Measurements from ENCODE around the gene FBXL4. TPM values are rescaled to one million over a fixed set of nuclear protein-coding genes. Genes with fewer than 3 reads are reported as not detected.

The FBXL4 gene
- polyA plus RNA-seq, 1 experiment: 10.5 TPM

- Histone ChIP-seq H3K36me3 (ENCODE audit: control insufficient read depth, insufficient read depth, low read length) (no peaks in the 10 kb centered on the region), H3K27me3 (ENCODE audit: control insufficient read depth, insufficient read depth, low read length) (peaks cover 2% of the 10 kb centered on the region; the same call in 1 of the 2 replicates), H3K4me3 (ENCODE audit: low read depth, low read length) (no peak overlapping the region)
- no peak for DNase-seq (ENCODE audit: low read depth)
- POLR2A ChIA-PET: no interaction called here
- CTCF ChIA-PET: no interaction called here
- TF ChIP-seq CTCF (IDR thresholded peaks at IDR 0.05; ENCODE audit: insufficient read depth, low read depth, low read length): no peak
Measured at GRCh38 chr6:98975421-98975820, 27.7 kb upstream of the FBXL4 start.

DNA sequence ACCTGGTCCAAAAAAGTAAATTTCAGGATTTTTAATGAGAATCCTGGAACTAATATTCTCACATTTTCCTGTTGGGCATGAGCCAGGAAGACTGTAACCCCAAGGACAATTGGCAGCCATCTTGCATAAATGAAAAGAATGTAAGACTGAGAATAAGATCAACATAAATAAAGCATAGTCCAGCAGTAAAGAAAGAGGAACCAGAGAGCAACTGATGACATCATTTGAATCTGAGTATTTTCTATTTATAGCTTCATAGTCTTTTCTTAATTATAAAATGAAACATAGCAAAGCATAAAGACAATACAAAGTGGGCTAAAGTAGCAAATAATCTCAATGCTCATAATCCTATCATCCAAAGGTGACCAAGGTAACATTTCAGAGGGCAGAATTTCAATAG, 26.6 kb upstream of the FBXL4 start:
- Histone ChIP-seq H3K27me3 (ENCODE audit: control insufficient read depth, insufficient read depth, low read length) (0 out of 2 replicates have a peak, but pooled peaks cover 2% of the 10 kb centered on the region), H3K36me3 (ENCODE audit: control insufficient read depth, insufficient read depth, low read length) (no peaks in the 10 kb centered on the region), H3K4me3 (ENCODE audit: low read depth, low read length) (no peak overlapping the region)
- no peak for TF ChIP-seq CTCF (IDR thresholded peaks at IDR 0.05; ENCODE audit: insufficient read depth, low read depth, low read length)
- no peak for DNase-seq (ENCODE audit: low read depth)
- ChIA-PET POLR2A (no interaction called here), CTCF (no interaction called here)

GRCh38 chr6:98973571-98973970, 25.8 kb upstream of the FBXL4 start:
- ChIA-PET CTCF (no interaction called here), POLR2A (no interaction called here)
- Histone ChIP-seq H3K27me3 (ENCODE audit: control insufficient read depth, insufficient read depth, low read length) (0 out of 2 replicates have a peak, but pooled peaks cover 2% of the 10 kb centered on the region), H3K36me3 (ENCODE audit: control insufficient read depth, insufficient read depth, low read length) (no peaks in the 10 kb centered on the region), H3K4me3 (ENCODE audit: low read depth, low read length) (no peak overlapping the region)
- no peak for TF ChIP-seq CTCF (IDR thresholded peaks at IDR 0.05; ENCODE audit: insufficient read depth, low read depth, low read length)
- DNase-seq (ENCODE audit: low read depth): no peak

DNA sequence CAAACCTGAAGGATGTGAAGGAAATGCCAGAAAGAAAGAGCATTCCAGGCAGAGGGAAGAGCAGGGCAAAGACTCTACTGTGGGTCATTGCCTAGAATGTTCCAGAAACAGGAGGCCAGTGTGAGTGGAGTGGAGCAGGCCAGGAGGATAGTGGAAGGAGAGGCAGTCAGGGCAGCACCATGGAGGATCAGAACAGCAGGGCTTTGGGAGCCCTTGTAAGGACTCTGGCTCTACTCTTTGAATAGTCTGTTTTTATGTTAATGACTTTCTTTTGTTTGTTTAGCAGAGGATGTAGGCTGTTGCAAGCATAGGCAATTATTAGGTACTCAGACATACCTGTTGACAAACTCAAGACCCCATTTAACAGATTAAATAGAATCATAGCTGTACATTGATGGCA, 23.6 kb upstream of the FBXL4 start:
- no peak overlapping the region for H3K4me3 ChIP-seq (ENCODE audit: low read depth, low read length)
- CTCF ChIA-PET: no interaction called here
- TF ChIP-seq CTCF (IDR thresholded peaks at IDR 0.05; ENCODE audit: insufficient read depth, low read depth, low read length): no peak
- POLR2A ChIA-PET: no interaction called here
- DNase-seq (ENCODE audit: low read depth): no peak
- H3K27me3 ChIP-seq (ENCODE audit: control insufficient read depth, insufficient read depth, low read length): 0 out of 2 replicates have a peak, but pooled peaks cover 2% of the 10 kb centered on the region
- no peaks in the 10 kb centered on the region for H3K36me3 ChIP-seq (ENCODE audit: control insufficient read depth, insufficient read depth, low read length)

DNA sequence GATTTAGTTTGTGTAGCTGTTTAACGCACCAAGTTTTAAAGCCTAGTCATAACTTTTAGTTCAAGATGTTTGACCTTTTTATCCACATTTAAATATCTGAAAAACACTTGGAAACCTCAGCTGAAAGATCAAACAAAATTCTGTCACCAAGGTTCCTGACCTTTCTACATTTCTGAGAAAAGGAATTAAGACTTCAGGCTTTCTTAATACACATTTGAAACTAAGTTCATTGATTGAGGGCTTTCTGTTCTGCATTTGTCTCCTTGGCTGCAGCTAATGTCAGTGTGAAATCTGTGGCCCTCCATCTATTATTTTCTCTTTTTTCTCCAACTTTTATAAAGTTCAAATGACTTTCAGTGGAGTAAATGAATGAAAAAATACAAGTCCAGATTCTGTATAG, 22.7 kb upstream of the FBXL4 start:
- Histone ChIP-seq H3K36me3 (ENCODE audit: control insufficient read depth, insufficient read depth, low read length) (no peaks in the 10 kb centered on the region), H3K4me3 (ENCODE audit: low read depth, low read length) (no peak overlapping the region), H3K27me3 (ENCODE audit: control insufficient read depth, insufficient read depth, low read length) (no peaks in the 10 kb centered on the region)
- TF ChIP-seq CTCF (IDR thresholded peaks at IDR 0.05; ENCODE audit: insufficient read depth, low read depth, low read length): no peak
- POLR2A ChIA-PET: no interaction called here
- CTCF ChIA-PET: no interaction called here
- DNase-seq (ENCODE audit: low read depth): no peak
